ENCODE data around the gene PRCC.

PRCC gene

DNA sequence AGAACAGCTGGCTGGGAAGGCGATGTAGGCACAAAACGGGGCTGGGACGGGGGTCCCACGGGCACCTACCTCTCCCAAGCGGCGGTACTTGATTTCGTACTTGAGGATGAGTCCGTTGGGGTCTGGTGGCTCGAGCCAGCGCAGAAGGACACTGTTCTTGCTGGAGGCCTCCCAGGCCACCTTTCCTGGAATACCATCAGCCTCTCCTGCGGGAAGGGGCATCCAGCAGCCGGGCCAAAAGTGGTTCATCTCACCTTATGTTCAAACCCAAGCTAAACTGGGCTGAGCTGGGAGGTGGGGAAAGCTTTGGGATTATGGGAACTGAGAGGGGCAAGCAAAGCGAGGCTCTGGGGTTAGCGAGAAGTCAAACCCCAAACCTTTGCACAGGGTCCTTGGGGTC lies 77.3 kb downstream of the PRCC start:
- CTCF ChIA-PET = interaction anchor here (4.6 kb wide), 1 partner anchor 16 kb away, joined by 32 read pairs; the partner anchor contains the start of genes INSRR and NTRK1

DNA sequence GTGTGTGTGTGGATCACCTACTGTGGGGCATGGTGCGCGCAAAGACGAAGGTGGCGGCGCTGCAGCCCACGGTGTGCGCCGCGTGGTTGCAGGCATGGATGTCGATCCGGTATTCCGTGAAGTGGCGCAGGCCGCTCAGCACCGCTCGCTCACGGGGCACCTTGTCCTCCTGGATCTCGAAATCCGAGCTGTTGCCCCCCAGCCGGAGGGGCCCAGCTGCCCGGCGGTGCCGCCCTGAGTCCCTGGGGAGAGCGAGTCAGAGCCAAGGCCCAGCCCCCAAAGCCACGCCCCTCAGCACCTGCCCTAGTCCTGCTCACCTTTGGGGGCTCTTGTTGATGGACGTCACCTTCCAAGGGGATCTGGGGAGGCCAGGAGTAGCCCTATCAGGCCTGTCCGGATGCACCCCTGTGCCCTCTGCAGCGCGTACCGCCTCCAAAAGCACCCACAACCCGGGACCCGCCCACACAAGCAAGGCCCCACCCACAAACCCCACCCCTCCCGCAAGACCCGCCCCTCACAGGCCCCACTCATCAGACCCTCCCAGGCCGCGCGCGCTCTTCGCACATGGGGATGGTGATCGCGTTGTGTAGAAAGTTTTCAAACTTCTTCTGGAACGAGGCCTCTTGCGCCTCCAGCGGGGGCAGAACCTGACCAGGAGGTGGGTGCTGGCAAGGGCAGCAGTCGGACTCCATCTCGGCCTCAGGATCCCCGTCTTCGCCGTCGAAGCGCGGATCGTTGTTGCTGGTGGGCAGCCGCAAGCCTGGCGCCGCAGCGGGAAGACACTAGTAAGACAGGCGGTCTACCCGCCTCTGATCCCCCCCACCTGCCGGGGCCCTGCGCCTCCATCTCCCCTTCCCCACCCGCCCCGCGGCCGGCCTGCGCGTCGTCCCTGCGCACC lies 78.0 kb downstream of the PRCC start:
- POLR2A ChIA-PET = no interaction called here
- TF ChIP-seq, protein P1, sequence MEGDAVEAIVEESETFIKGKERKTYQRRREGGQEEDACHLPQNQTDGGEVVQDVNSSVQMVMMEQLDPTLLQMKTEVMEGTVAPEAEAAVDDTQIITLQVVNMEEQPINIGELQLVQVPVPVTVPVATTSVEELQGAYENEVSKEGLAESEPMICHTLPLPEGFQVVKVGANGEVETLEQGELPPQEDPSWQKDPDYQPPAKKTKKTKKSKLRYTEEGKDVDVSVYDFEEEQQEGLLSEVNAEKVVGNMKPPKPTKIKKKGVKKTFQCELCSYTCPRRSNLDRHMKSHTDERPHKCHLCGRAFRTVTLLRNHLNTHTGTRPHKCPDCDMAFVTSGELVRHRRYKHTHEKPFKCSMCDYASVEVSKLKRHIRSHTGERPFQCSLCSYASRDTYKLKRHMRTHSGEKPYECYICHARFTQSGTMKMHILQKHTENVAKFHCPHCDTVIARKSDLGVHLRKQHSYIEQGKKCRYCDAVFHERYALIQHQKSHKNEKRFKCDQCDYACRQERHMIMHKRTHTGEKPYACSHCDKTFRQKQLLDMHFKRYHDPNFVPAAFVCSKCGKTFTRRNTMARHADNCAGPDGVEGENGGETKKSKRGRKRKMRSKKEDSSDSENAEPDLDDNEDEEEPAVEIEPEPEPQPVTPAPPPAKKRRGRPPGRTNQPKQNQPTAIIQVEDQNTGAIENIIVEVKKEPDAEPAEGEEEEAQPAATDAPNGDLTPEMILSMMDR (IDR thresholded peaks at IDR 0.05; ENCODE audit: control extremely low read depth, extremely low read depth, low read depth, missing control alignments) = no peak
- DNase-seq (ENCODE audit: extremely low spot score) = no peak
- CTCF ChIA-PET = interaction anchor here (1.4 to 4.6 kb wide), 2 partner anchors 15 to 119 kb away, joined by 4 to 32 read pairs; partner anchors contain the start of genes INSRR and NTRK1

More for the DNA sequence above, 77.3 kb downstream of the PRCC start:
- DNase-seq (ENCODE audit: extremely low spot score) = no peak
- POLR2A ChIA-PET = no interaction called here
- TF ChIP-seq, protein P1 (IDR thresholded peaks at IDR 0.05; ENCODE audit: control extremely low read depth, extremely low read depth, low read depth, missing control alignments) = no peak

DNA sequence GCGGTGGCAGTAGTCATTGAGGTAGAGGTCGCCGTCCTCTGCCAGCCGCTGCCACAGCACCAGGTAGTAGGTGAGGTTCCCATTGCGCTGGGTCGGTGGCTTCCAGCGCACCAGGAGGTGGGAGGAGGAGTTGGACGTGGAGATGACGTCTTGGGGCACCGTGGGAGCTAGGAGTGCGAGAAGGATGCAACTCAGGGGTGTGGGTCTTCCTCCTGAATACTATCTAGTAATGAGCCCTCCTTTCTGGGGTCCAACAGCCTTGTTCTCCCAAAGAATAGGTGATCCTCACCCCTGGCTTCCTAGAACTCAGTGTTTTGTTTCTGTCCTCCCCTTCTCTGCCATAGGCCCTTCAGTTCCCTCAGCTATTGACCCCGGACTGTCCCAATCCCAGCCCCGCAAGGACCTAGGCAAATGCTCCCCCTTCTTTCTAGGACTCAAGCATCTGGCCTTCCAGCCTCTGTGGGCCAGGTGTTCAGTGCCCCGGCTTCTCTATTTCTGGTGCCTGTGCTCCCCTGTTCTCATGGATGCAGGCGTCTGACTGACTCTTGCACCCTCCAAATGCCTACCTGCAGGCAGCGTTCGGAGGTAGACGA lies 78.7 kb downstream of the PRCC start:
- ChIA-PET POLR2A (no interaction called here), CTCF (interaction anchor here (1.4 to 4.9 kb wide), 4 partner anchors 8 to 120 kb away, joined by 4 to 57 read pairs (median 20); partner anchors contain the start of genes INSRR and NTRK1)
- DNase-seq (ENCODE audit: extremely low spot score) = no peak
- TF ChIP-seq, protein P1 (IDR thresholded peaks at IDR 0.05; ENCODE audit: control extremely low read depth, extremely low read depth, low read depth, missing control alignments) = no peak

DNA sequence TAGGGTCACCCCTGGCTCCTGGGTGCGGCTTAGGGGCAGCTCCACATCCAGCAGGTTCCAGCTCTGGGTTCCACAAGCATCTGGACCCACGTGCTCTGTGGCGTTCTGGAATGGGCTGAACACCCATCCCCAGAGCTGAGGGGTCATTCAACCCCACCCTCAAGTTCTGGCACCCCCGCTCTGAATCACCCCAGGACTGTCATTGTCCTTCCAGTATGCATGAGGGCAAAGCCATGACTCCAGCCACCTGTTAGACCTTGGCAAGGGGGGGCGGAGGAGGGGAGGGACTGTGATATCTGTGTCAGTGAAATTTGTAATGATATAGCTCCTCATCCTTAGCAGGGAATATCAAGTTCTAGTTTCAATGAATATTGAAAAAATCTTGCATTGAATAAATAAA lies 79.3 kb downstream of the PRCC start:
- ChIA-PET POLR2A (no interaction called here), CTCF (interaction anchor here (1.4 to 4.9 kb wide), 4 partner anchors 9 to 120 kb away, joined by 4 to 57 read pairs (median 20); partner anchors contain the start of genes INSRR and NTRK1)
- no peak for DNase-seq (ENCODE audit: extremely low spot score)
- TF ChIP-seq, protein P1 (IDR thresholded peaks at IDR 0.05; ENCODE audit: control extremely low read depth, extremely low read depth, low read depth, missing control alignments) = no peak

DNA sequence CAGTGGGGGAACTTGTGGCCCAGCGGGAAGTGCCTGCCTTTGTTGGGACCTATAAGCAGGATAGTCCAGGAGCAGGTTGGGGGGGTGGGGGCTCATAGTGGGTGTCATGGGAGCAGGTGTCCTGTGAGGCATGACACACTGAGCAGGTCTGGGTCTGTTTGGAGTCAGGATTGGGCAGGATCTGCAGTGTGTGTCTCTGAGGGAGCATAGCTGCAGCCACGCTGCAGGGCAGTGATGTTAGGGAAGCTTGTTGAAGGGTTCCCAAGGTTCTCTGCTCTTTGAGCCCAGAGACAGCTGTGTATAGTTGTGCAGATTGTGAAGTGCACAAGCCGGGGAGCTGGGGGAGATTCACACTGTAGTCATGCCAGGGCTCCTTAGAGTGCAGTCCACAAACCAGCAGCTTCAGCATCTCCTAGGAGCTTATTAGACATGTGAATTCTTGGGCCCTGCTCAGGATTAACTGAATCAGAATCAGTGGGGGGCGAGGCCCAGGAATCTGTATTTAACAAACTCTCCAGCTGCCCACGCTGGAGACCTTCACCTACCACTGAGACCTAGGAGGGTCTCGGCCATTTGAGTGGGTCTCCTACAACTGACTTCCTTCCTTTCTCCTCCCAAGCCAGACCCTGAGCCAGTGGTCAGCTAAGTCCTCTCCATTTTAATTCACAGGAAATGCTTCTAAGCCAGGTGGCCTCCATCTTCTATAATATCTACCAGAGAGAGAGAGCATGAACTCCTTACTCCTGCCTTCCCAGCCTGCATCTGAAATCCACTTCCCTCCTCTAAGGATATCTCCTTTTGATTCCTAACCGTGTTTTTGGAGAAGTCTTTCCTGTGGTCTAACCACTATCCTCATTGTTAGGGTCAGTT lies 80.5 kb downstream of the PRCC start:
- TF ChIP-seq, protein P1 (IDR thresholded peaks at IDR 0.05; ENCODE audit: control extremely low read depth, extremely low read depth, low read depth, missing control alignments) = no peak
- no peak for DNase-seq (ENCODE audit: extremely low spot score)
- POLR2A ChIA-PET = no interaction called here
- CTCF ChIA-PET = interaction anchor here (0.8 to 4.9 kb wide), 7 partner anchors 9 to 142 kb away, joined by 3 to 57 read pairs (median 7); partner anchors contain the start of genes CRABP2, INSRR and NTRK1

Data from GM10248 (cell line).